ENCODE measurements around the gene TFPI.

Gene TFPI

DNA sequence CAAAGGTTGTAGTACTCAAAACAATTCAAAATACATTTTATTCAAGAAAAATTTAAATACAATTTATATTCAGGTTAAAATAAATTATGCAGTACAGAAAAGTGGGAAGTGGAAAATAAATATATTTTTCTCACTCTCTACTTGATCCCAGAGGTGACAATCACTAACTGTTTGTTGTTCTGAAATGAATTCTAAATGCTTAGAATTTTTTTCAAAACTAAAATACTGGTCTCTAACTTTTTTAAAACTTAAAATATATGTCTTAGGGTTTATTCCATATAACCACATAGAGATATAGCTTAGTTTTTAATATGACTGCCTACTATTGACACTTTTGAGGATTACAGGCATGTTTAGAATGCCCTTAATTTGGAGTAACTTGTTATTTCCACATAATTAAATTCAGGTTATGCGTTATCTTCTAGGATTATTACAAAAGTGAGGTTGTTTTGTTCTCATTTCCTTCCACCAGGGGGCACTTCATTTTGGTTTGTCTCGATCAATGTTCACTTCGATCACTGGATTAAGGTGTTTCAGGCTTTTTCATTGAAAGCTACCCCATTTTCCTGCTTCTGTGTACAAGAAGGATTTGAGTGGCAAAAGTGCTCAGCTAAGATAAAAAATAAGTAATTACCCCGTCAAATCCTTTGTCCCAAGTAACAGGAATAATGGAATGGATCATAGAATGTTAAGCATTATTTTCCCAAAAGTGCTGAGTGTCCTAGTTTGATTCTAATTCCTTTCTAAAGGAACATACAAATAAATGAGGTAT lies 27.1 kb upstream of the TFPI start:
- peak overlapping the region; percentile 13 for H3K4me3 ChIP-seq (ENCODE audit: low read length)
- TF ChIP-seq, protein P1, sequence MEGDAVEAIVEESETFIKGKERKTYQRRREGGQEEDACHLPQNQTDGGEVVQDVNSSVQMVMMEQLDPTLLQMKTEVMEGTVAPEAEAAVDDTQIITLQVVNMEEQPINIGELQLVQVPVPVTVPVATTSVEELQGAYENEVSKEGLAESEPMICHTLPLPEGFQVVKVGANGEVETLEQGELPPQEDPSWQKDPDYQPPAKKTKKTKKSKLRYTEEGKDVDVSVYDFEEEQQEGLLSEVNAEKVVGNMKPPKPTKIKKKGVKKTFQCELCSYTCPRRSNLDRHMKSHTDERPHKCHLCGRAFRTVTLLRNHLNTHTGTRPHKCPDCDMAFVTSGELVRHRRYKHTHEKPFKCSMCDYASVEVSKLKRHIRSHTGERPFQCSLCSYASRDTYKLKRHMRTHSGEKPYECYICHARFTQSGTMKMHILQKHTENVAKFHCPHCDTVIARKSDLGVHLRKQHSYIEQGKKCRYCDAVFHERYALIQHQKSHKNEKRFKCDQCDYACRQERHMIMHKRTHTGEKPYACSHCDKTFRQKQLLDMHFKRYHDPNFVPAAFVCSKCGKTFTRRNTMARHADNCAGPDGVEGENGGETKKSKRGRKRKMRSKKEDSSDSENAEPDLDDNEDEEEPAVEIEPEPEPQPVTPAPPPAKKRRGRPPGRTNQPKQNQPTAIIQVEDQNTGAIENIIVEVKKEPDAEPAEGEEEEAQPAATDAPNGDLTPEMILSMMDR (IDR thresholded peaks at IDR 0.05; ENCODE audit: insufficient read depth, low read depth, low read length, missing control alignments), result peak; percentile 70
- peak; percentile 55 for DNase-seq (ENCODE audit: low read depth)

- peak; percentile 69 for DNase-seq (ENCODE audit: low read depth)
- no peak overlapping the region for H3K4me3 ChIP-seq (ENCODE audit: low read length)
- TF ChIP-seq, protein P1 (IDR thresholded peaks at IDR 0.05; ENCODE audit: insufficient read depth, low read depth, low read length, missing control alignments), result peak; percentile 42
Measured at GRCh38 chr2:187580462-187581124, 26.4 kb upstream of the TFPI start.

DNA sequence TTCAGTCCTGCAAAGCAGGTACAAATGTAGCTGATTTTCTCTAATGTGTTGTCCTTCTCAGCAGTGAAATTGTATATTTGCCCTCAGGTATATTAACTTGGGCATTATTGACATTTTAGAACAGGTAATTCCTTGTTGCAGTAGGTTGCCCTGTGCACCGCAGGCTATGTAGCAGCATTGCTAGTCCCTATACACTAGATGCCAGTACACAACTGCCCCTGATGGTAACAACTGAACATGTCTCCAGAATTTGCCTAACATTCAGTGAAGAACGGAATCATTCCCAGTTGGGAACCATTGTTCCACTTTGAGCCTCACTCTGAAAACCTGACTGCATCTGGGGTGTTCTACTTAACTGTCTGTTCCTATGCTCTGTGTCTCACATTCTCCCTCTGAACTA lies 23.1 kb upstream of the TFPI start:
- TF ChIP-seq, protein P1 (IDR thresholded peaks at IDR 0.05; ENCODE audit: insufficient read depth, low read depth, low read length, missing control alignments), result no peak
- no peak overlapping the region for H3K4me3 ChIP-seq (ENCODE audit: low read length)
- DNase-seq (ENCODE audit: low read depth), result no peak

- DNase-seq (ENCODE audit: low read depth), result no peak
- TF ChIP-seq, protein P1 (IDR thresholded peaks at IDR 0.05; ENCODE audit: insufficient read depth, low read depth, low read length, missing control alignments), result no peak
- no peak overlapping the region for H3K4me3 ChIP-seq (ENCODE audit: low read length)
Measured at GRCh38 chr2:187576906-187577305, 22.7 kb upstream of the TFPI start.

DNA sequence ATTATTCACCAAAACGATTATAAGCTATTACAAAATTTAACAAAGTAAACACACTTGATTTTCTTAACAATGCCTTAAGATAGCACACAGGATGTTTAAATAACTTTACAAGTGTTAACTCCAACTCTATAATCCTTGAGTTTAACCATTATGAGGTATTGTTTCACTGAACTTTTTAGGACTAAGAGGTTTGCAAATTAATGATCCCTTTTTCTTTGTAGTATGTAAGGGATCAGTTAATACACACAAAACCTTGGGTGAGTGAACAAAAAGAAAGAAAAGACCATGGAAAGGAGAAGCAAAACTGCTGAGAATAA lies 21.5 kb upstream of the TFPI start:
- no peak overlapping the region for H3K4me3 ChIP-seq (ENCODE audit: low read length)
- no peak for DNase-seq (ENCODE audit: low read depth)
- TF ChIP-seq, protein P1 (IDR thresholded peaks at IDR 0.05; ENCODE audit: insufficient read depth, low read depth, low read length, missing control alignments), result no peak

DNA sequence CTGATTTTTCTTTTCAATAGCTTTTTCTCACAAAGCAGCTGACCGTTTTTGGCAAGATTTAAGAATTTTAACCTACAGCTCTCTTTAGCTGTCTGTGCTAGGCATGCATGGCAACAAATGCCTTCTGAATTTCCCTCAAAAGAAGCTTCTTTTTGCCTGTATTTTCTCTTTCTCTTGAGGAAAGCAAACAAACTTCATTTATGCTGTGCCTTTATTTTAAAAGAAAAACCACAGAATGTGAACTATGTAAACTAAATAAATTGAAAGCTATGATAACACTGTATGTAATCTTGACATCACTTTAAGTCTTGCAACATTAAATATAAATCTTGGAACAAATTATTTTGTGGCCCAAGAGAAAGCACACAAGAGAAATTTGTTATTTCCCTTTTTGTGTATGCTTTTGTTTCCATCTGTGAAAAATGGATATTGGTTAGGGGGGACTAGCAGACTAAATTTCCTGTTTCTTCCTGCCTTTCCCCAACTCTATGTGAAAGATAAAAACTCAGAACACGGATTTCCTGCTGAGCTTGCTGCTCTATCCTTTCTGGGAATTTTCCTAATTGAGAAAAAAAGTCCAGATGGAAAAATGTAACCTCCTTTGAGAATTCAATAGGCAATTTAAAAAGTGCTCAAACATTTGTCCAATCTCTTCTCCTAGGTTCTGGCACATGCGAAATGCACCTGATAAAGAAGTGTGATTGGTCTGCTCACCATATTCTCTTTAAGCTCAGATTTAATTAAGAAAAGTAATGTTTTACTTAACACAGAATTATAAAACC lies 20.9 kb upstream of the TFPI start:
- TF ChIP-seq, protein P1 (IDR thresholded peaks at IDR 0.05; ENCODE audit: insufficient read depth, low read depth, low read length, missing control alignments), result no peak
- H3K4me3 ChIP-seq (ENCODE audit: low read length), result no peak overlapping the region

More for the DNA sequence above, 20.9 kb upstream of the TFPI start:
- DNase-seq (ENCODE audit: low read depth), result no peak

Data from epithelial cell of esophagus (primary cell).